Cerebellar nuclear complex (tissue), 1 donor: Measurements from ENCODE around the gene ART3.
"Not testable (repeated sequence)": the region's sequence is repeated elsewhere in the genome, so short reads cannot be mapped to it uniquely, and the experiment has no call there.

ENCODE experiments used
- DNase-seq, 2 experiments: peaks; one replicate each; lab custom pipeline; 2025; lab: John Stamatoyannopoulos, UW

Gene ART3

GRCh38 chr4:76074468-76074867, at the start of gene ART3:
TSS of gene ART3 (plus strand) at chr4:76074709. CDS start at chr4:76075890, 1,181 bp downstream.
- DNase-seq, result peak; percentile 47 to 72

- no peak for DNase-seq
Observed at GRCh38 chr4:76028350-76028765, 46.2 kb upstream of the ART3 start.

- DNase-seq, result no peak
Observed at GRCh38 chr4:76029300-76029699, 45.2 kb upstream of the ART3 start.

GRCh38 chr4:76035141-76035540, 39.4 kb upstream of the ART3 start:
- no peak for DNase-seq

GRCh38 chr4:76035799-76036380, 38.6 kb upstream of the ART3 start, which contains the start of gene CXCL11:
TSS of gene CXCL11 (minus strand) at chr4:76036070. CDS start at chr4:76035987, 83 bp downstream.
- no peak for DNase-seq

GRCh38 chr4:76036855-76037254, 37.7 kb upstream of the ART3 start:
- DNase-seq, result no peak

GRCh38 chr4:76042241-76042998, 32.1 kb upstream of the ART3 start:
- DNase-seq, result not testable (repeated sequence)

GRCh38 chr4:76043306-76043705, 31.2 kb upstream of the ART3 start:
- DNase-seq, result not testable (repeated sequence)

GRCh38 chr4:76044686-76045085, 29.8 kb upstream of the ART3 start:
- not testable (repeated sequence) for DNase-seq

GRCh38 chr4:76049860-76050416, 24.6 kb upstream of the ART3 start:
- DNase-seq, result not testable (repeated sequence)

- DNase-seq, result not testable (repeated sequence)
Observed at GRCh38 chr4:76050560-76051050, 23.9 kb upstream of the ART3 start.

- DNase-seq, result no peak
Observed at GRCh38 chr4:76053730-76054129, 20.8 kb upstream of the ART3 start.

GRCh38 chr4:76055016-76055415, 19.5 kb upstream of the ART3 start:
- DNase-seq, result no peak

GRCh38 chr4:76055421-76055820, 19.1 kb upstream of the ART3 start:
- no peak for DNase-seq

- DNase-seq, result no peak
Observed at GRCh38 chr4:76058302-76058701, 16.2 kb upstream of the ART3 start.

GRCh38 chr4:76058888-76059426, 15.6 kb upstream of the ART3 start:
- no peak for DNase-seq

- DNase-seq, result no peak
Observed at GRCh38 chr4:76059750-76060149, 14.8 kb upstream of the ART3 start.

GRCh38 chr4:76060506-76060905, 14.0 kb upstream of the ART3 start:
- DNase-seq, result no peak

GRCh38 chr4:76061421-76061820, 13.1 kb upstream of the ART3 start:
- DNase-seq, result no peak

GRCh38 chr4:76061982-76062381, 12.5 kb upstream of the ART3 start:
- no peak for DNase-seq

- DNase-seq, result no peak
Observed at GRCh38 chr4:76066546-76066945, 8.0 kb upstream of the ART3 start.

GRCh38 chr4:76067652-76068286, 6.7 kb upstream of the ART3 start:
- no peak for DNase-seq
